Muscle of arm (tissue), 12 donors: Measurements from ENCODE around the gene UBE2B. TPM values are rescaled to one million over a fixed set of nuclear protein-coding genes. Genes with fewer than 3 reads are reported as not detected.
"Not testable (repeated sequence)": the region's sequence is repeated elsewhere in the genome, so short reads cannot be mapped to it uniquely, and the experiment has no call there.

Experiments used
- DNase-seq: peaks from one replicate; pipeline ENCODE4 v3.0.0-alpha.2; 2013
- polyA plus RNA-seq, 12 donors: library from polyadenylated mRNA; unstranded; fragments of 120-200 nt; gene quantifications; one replicate each; pipeline ENCODE4 v1.2.1, GENCODE V29; 2013; ENCODE audit not compliant: insufficient read length in 12 of 12

UBE2B gene
- polyA plus RNA-seq, 12 donors: 118 to 285 (median 174) TPM; not detected in 1

GRCh38 chr5:134394932-134395331 is 23.6 kb downstream of the UBE2B start:
- DNase-seq: no peak

GRCh38 chr5:134396274-134396673 is 24.9 kb downstream of the UBE2B start:
- DNase-seq: no peak

DNA sequence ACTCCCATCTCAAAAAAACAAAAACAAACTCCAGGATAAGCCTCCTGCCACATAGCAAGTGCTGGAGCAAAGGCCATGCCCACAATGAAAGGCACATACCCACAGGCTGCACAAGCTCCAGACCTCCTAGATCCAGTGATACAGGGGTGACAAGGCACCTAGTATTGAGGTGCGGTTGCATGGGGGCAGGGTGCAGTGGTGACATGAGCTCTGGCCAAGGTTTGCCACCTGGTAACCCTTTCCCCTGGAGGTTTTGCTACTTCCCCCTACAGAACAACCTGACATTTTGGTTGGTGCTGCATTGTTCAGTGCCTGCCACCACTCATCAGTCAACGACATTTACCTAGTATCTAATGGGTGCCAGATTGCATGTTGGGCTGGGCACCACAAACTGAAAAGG is 25.8 kb downstream of the UBE2B start:
- no peak for DNase-seq

- DNase-seq: no peak
Measured at GRCh38 chr5:134398609-134399155, 27.3 kb downstream of the UBE2B start.

DNA sequence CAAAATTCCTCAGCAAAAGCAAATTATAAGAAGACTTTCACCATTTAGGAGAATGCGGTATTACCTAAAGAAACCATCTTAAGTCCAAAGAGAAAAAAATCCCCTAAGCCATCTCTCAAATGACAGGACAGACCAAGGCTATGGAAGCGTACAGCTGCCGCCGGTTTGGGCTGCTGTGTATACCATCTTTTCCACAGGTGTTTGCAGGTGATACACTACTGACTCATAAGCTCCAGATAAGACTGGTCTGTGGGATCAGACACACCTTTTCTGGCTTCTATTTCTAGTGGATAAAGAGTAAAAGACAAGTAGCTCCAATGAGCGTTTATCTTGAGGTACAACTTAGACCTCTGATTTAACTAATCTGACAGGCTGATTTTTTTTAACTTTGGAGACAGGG is 32.6 kb downstream of the UBE2B start:
- DNase-seq: no peak

- DNase-seq: no peak
Measured at GRCh38 chr5:134406390-134406789, 35.0 kb downstream of the UBE2B start.

DNA sequence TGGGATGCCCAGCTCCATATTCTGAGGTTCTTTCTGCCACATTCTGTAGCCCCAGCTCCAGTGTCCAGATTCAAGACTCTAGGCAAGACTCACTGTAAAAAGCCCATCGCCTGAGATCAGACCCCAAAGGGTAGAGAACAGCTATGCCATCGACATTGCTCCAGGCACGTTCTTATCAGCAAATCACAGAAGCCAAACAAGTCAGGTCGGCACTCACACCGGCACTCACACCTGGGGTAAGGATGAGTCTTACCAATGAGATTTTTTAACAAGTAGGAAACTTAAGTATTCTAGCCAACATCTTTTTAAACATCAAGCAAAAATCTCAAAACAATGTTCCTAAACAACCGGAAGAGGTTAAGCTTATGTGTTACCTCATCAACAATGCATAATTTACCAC is 38.0 kb downstream of the UBE2B start:
- DNase-seq: no peak

DNA sequence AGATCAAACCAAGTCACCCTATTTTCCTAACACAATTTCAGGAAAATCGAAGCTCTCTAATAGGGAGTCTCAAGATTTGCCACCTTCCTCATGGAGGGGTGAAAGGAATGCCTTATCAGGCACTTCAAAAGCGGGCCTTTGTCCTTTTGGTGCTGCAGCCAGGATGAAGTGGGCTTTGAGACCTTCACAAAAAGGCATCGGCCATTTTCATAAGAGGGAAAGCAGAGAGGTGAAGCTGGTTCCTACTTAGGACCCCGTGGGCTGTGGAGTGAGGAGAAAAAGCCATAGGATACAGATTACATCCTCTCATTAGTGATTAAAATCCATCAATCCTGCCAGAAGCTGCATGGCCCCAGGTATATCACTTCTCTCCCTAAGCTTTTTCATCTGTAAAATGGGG is 39.5 kb downstream of the UBE2B start:
- DNase-seq: no peak

GRCh38 chr5:134411228-134411545 is 39.8 kb downstream of the UBE2B start:
- DNase-seq: no peak

GRCh38 chr5:134411546-134412266 is 40.3 kb downstream of the UBE2B start, which contains the start of gene CDKN2AIPNL:
CDKN2AIPNL (minus strand) TSS chr5:134411881; CDS start chr5:134411854, 27 bp downstream.
- DNase-seq: peak; percentile 87

DNA sequence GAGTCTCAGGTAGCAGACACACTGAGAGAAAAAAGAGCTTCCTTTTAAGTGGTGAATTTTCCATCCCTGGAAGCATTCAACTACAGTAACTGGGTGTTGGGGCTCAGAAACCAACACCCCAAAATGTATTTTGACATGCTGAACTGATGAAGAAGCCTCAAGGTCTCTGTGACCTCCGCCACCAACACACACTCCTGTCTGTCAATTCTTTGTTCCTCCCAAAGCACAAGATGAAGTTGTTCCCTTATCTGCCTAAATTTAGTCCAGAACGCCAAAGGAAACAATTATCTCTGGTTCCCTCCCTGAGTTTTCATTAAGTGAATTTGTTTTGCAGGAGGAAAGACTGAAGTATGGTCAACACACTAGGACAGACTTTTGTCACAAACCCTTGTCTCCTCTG is 41.7 kb downstream of the UBE2B start:
- DNase-seq: no peak

- no peak for DNase-seq
Measured at GRCh38 chr5:134417707-134418106, 46.3 kb downstream of the UBE2B start.

DNA sequence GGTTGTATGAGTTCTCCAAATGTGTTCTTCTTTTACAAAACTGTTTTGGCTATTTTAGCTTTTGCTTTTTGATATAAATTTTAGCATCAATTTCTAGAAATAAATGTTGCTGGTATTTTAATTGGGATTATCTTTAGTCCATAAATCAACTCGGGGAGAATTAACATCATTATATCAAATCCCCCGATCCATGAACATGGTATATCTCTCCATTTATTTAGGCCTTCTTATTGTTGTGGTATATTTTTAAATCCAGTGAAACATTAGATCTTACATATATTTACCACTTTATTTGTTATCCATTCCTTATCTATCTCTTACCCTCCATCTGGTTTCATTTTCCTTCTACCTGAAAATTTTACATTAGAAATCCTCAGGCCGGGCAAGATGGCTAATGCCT is 47.6 kb downstream of the UBE2B start:
- DNase-seq: no peak

DNA sequence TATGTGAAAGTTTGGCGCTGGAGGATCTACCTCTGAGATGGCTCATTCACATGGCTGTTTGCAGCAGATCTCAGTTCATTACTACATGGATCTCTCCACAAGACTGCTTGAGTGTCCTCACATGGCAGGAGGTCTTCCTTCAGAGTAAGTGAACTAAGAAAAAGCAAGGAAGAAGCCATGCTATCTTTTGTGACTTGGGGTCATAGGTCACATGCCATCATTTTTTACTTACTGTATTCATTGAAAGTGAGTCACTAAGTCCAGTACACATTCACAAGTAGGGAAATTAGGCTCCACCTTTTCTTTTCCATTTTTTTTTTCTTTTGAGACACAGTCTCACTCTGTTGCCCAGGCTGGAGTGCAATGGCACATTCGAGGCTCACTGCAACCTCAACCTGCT is 49.0 kb downstream of the UBE2B start:
- DNase-seq: no peak

DNA sequence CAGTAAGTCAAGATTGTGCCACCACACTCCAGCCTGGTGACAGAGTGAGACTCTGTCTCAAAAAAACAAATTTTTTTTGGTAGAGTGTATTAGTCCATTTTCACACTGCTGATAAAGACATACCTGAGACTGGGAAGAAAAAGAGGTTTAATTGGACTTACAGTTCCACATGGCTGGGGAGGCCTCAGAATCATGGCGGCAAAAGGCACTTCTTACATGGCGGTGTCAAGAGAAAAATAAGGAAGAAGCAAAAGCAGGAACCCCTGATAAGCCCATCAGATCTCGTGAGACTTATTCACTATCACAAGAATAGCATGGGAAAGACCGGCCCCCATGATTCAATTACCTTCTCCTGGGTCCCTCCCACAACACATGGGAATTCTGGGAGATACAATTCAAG is 49.7 kb downstream of the UBE2B start:
- not testable (repeated sequence) for DNase-seq

DNA sequence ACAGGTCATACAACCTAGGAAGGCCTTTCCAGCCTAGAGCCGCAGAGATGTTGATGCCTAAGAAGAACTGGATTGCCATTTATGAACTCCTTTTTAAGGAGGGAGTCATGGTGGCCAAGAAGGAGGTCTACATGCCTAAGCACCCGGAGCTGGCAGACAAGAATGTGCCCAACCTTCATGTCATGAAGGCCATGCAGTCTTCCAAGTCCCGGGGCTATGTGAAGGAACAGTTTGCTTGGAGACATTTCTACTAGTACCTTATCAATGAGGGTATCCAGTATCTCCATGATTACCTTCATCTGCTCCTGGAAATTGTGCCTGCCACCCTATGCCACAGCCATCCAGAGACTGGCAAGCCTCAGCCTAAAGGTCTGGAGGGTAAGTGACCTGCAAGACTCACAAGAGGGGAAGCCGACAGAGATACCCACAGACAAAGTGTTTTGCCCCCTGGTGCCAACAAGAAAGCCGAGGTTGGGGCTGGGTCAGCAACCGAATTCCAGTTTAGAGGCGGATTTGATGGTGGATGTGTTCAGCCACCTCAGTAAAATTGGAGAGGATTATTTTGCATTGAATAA is 51.5 kb downstream of the UBE2B start:
- no peak for DNase-seq

DNA sequence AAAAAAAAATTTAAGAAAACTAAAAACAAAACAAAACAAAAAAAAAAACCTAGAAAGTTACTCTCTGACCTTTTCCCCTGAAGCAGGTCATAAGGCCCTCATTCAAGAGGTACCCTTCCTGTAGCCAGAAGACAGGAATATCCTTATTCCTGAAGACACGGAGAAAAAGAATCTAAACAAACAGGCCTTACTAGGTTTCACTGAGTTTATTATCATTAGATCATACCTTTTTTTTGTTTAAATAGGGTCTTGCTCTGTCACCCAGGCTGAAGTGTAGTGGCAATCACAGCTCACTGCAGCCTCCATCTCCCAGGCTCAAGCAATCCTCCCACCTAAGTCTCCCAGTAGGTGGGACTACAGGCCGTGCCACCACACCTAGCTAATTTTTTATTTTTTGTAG is 52.0 kb downstream of the UBE2B start:
- DNase-seq: no peak

GRCh38 chr5:134426361-134426760 is 55.0 kb downstream of the UBE2B start:
- DNase-seq: no peak

DNA sequence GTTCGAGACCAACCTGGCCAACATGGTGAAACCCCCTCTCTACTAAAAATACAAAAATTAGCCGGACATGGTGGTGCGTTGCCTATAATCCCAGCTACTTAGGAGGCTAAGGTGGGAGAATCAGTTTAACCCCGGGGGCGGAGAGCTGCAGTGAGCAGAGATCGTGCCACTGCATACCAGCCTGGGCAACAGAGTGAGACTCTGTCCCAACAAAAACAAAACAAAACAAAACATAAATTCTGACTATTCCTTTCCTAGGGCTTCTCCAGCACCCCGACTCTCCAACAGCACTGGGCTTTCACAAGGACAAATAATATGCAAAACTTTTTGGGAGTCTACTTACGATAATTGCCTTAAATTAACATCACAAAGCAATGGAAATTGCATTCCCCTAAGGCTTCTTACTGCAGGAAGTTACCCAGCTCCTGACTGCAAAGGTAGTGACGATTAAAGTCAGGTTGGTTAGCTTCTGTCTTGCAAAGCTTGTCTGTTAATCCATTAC is 56.2 kb downstream of the UBE2B start:
- no peak for DNase-seq

- no peak for DNase-seq
Measured at GRCh38 chr5:134430001-134430569, 58.7 kb downstream of the UBE2B start.

GRCh38 chr5:134432174-134432573 is 60.8 kb downstream of the UBE2B start:
- DNase-seq: no peak

DNA sequence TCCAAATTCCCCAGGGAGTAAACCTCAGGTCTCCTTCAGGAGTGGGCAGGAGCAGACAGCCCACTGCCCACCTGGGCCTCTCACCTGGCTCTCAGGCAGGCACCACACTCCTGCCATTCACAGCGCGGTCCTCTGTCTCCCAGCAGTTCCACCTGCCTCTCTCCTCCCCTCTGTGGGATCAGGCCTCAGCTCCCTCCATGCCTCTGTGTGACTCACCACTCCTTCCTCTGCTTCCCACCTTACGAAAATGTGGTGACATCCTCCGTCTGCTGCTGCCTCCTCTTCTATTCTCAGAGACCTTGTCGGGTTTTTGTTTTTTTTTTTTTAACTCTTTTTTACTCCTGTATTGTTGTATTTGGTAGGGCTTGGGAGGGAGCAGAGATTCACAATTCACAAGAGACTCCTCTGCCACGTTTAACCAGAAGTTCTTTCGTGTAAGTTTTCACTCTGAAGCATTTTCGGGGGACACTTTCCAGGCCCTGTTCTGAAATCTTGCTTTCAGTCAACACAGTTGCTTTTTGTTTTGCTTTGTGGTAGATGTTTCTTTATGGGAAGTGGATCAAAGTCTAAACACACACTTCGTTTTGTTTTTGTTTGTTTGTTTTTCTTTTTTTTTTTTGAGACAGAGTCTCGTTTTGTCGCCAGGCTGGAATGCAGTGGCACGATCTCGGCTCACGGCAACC is 61.4 kb downstream of the UBE2B start:
- no peak for DNase-seq

DNA sequence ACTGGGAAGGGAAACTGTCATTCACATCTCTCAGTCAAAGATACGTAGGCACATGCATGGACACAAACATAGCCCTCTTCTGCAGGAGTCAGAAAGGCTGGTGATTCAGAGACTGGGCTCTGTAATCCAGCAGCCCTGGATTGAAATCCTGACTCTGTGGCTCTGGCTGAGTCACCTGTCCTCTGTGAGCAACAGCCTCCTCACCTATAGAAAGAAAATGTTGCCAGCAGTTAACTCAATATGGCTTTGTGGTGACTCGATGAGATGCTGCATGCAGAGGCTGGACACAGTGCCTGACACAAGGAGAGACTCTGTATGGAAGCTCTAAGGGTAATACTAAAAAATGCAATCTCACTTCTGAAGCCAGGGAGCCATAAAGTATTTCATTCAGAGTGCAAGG is 64.2 kb downstream of the UBE2B start:
- no peak for DNase-seq
